Mucosa of descending colon (tissue), 3 donors: ENCODE data around the gene BDH1. TPM values are rescaled to one million over a fixed set of nuclear protein-coding genes. Genes with fewer than 3 reads are reported as not detected.

Experiments
- ATAC-seq: fragments of 200-7000 bp; cut with Tn5 transposase; one replicate; pipeline ENCODE4 v1.9.1; 2020; ENCODE audit warnings: mild to moderate bottlenecking, moderate library complexity
- DNase-seq, 3 donors: peaks; one replicate each; pipeline ENCODE4 v3.0.0-alpha.2; 2020
- H3K36me3 ChIP-seq: fragments of 200-600 bp; one replicate; pipeline ENCODE4 v1.8.0; 2021; ENCODE audit warnings: low read depth, mild to moderate bottlenecking
- H3K4me1 ChIP-seq: fragments of 200-600 bp; one replicate; pipeline ENCODE4 v1.8.0; 2021; ENCODE audit warnings: low read depth, mild to moderate bottlenecking
- H3K4me3 ChIP-seq: fragments of 200-600 bp; one replicate; pipeline ENCODE4 v1.8.0; 2021; ENCODE audit warnings: mild to moderate bottlenecking
- H3K9me3 ChIP-seq: fragments of 200-600 bp; one replicate; pipeline ENCODE4 v1.8.0; 2021; ENCODE audit warnings: mild to moderate bottlenecking
- CTCF ChIP-seq: fragments of 200-600 bp; IDR thresholded peaks from one replicate; pipeline ENCODE4 v1.8.0; 2022; ENCODE audit warnings: antibody characterized with exemption, mild to moderate bottlenecking
- intact Hi-C, 2 donors: fragments of 100-400 bp; cut with DNase I in 1 of 2; cut with micrococcal nuclease in 1 of 2; formaldehyde crosslinking; loops; one replicate each; pipeline versions ENCODE4 v1.11.0 to v1.11.1; 2022; cut with DNase I, micrococcal nuclease
- total RNA-seq, 3 donors: library from RNA; stranded (reverse); fragmentation: NEBNext Ultra II Directional in 2 of 3; extraction: Animal tissue kit (Norgen Biotek cat#: 25700) in 2 of 3; gene quantifications; one replicate each; pipeline versions ENCODE4 v1.2.1 to v1.2.4, GENCODE V29; 2021 to 2023
- donor health status: DM: no; HTN: no; CAD: no; lungs with moderate emphysema.
- donor health status: DM: no; HTN: no; CAD: no.
- donor health status: DM: no; HTN: yes; CAD: no.

Gene BDH1
- total RNA-seq, 3 donors from 2014 or later = 79.3 to 246 (median 160) TPM

- no peak for TF ChIP-seq CTCF
- intact Hi-C loops = no loop called here
- DNase-seq (no peak), ATAC-seq (no peak)
- no peaks in the 10 kb centered on the region for H3K36me3 ChIP-seq
- H3K4me3 ChIP-seq = no peak overlapping the region
- no peaks in the 10 kb centered on the region for H3K4me1 ChIP-seq
- peaks cover 10% of the 10 kb centered on the region for H3K9me3 ChIP-seq
Observed at GRCh38 chr3:197564097-197564843, 8.5 kb upstream of the BDH1 start.

- TF ChIP-seq CTCF = no peak
- ATAC-seq = no peak
- intact Hi-C loops = no loop called here
Observed at GRCh38 chr3:197562398-197563251, 6.9 kb upstream of the BDH1 start.

GRCh38 chr3:197561926-197562325, 6.2 kb upstream of the BDH1 start:
- Histone ChIP-seq H3K9me3 (peaks cover 10% of the 10 kb centered on the region), H3K4me3 (no peak overlapping the region), H3K4me1 (peaks cover 9% of the 10 kb centered on the region), H3K36me3 (no peaks in the 10 kb centered on the region)
- no peak for TF ChIP-seq CTCF
- intact Hi-C loops = no loop called here
- ATAC-seq (no peak), DNase-seq (no peak)

More at GRCh38 chr3:197562398-197563251, 6.9 kb upstream of the BDH1 start:
- Histone ChIP-seq H3K4me1 (peaks cover 9% of the 10 kb centered on the region), H3K4me3 (no peak overlapping the region), H3K9me3 (peaks cover 10% of the 10 kb centered on the region), H3K36me3 (no peaks in the 10 kb centered on the region)
- DNase-seq = no peak

GRCh38 chr3:197559651-197560050, 3.9 kb upstream of the BDH1 start:
- Histone ChIP-seq H3K9me3 (peaks cover 6% of the 10 kb centered on the region), H3K4me1 (peaks cover 17% of the 10 kb centered on the region), H3K4me3 (no peak overlapping the region), H3K36me3 (no peaks in the 10 kb centered on the region)
- intact Hi-C loops = no loop called here
- ATAC-seq (peak; percentile 42), DNase-seq (peak in 1 of 3 donors; percentile 33)
- no peak for TF ChIP-seq CTCF

GRCh38 chr3:197554562-197555280, 1.0 kb downstream of the BDH1 start:
- peak overlapping the region; percentile 75 for H3K4me3 ChIP-seq
- DNase-seq (peak; percentile 95 to 98 (median 98)), ATAC-seq (peak; percentile 93)
- intact Hi-C loops = no loop called here
- H3K9me3 ChIP-seq = no peaks in the 10 kb centered on the region
- H3K36me3 ChIP-seq = no peaks in the 10 kb centered on the region
- TF ChIP-seq CTCF = peak; percentile 80
- H3K4me1 ChIP-seq = peaks cover 17% of the 10 kb centered on the region
